ENCODE data around the gene RENBP.

- TF ChIP-seq CTCF (IDR thresholded peaks at IDR 0.05; ENCODE audit: low read depth, low read length) (no peak), MYC (IDR thresholded peaks at IDR 0.05; ENCODE audit: low read depth, low read length) (no peak), POLR2A (IDR thresholded peaks at IDR 0.05; ENCODE audit: extremely low read depth, insufficient read length) (no peak)
Measured at GRCh38 chrX:153932220-153932915, 12.1 kb downstream of the RENBP start.

Measured in NB4 (cell line).